Activated CD8-positive, alpha-beta memory T cell treated with anti-CD3 and anti-CD28 coated beads, Interleukin-2, amount 10 ng/mL, durations not matched to agents 7 days and 5 days (primary cell): ENCODE data around the gene BARHL2. TPM values are rescaled to one million over a fixed set of nuclear protein-coding genes. Genes with fewer than 3 reads are reported as not detected.

Source experiments
- ATAC-seq: fragments of 150-1000 bp; cut with Tn5 transposase; one replicate; pipeline ENCODE4 v1.10.0; 2021; ENCODE audit warnings: moderate library complexity
- CTCF ChIA-PET: fragments of 350-600 bp; sonication (Branson Sonifier 250); formaldehyde crosslinking; loops from one replicate; lab custom pipeline; 2021; ENCODE audit warnings: antibody characterized with exemption; lab: Charles Lee
- DNase-seq: peaks from one replicate; pipeline ENCODE4 v3.0.0-alpha.2; 2020
- H3K27ac Mint-ChIP-seq: one replicate; pipeline ENCODE4 v1.8.0; 2021; ENCODE audit warnings: mild to moderate bottlenecking, mixed read lengths
- H3K27me3 Mint-ChIP-seq: one replicate; pipeline ENCODE4 v1.8.0; 2021; ENCODE audit warnings: mixed read lengths
- H3K36me3 Mint-ChIP-seq: one replicate; pipeline ENCODE4 v1.8.0; 2021; ENCODE audit warnings: mild to moderate bottlenecking, mixed read lengths
- H3K4me1 Mint-ChIP-seq: one replicate; pipeline ENCODE4 v1.8.0; 2021; ENCODE audit warnings: mixed read lengths
- H3K4me3 Mint-ChIP-seq: one replicate; pipeline ENCODE4 v1.8.0; 2021; ENCODE audit warnings: mild to moderate bottlenecking, moderate library complexity, mixed read lengths
- H3K9me3 Mint-ChIP-seq: one replicate; pipeline ENCODE4 v1.8.0; 2022; ENCODE audit warnings: low read depth, mixed read lengths
- total RNA-seq, 2 experiments: library from RNA; stranded (reverse); gene quantifications; one replicate each; pipeline ENCODE4 v1.2.3, GENCODE V29; 2021

The BARHL2 gene
- total RNA-seq, 2 experiments from 2014 or later = not detected

GRCh38 chr1:90712915-90713730, 4.0 kb downstream of the BARHL2 start:
- no peak overlapping the region for H3K27ac Mint-ChIP-seq
- H3K27me3 Mint-ChIP-seq = peaks cover 91% of the 10 kb centered on the region
- peaks cover 3% of the 10 kb centered on the region for H3K4me1 Mint-ChIP-seq
- peaks cover 7% of the 10 kb centered on the region for H3K36me3 Mint-ChIP-seq
- H3K4me3 Mint-ChIP-seq = no peak overlapping the region
- ATAC-seq = no peak
- no peaks in the 10 kb centered on the region for H3K9me3 Mint-ChIP-seq
- no peak for DNase-seq
- CTCF ChIA-PET = no interaction called here

- Mint-ChIP-seq H3K4me3 (no peak overlapping the region), H3K9me3 (no peaks in the 10 kb centered on the region), H3K36me3 (peaks cover 6% of the 10 kb centered on the region), H3K27ac (no peak overlapping the region), H3K4me1 (peaks cover 1% of the 10 kb centered on the region), H3K27me3 (peaks cover 96% of the 10 kb centered on the region)
- CTCF ChIA-PET = no interaction called here
- DNase-seq (no peak), ATAC-seq (no peak)
Measured at GRCh38 chr1:90712153-90712856, 4.8 kb downstream of the BARHL2 start.

GRCh38 chr1:90711696-90712095, 5.4 kb downstream of the BARHL2 start:
- H3K9me3 Mint-ChIP-seq = no peaks in the 10 kb centered on the region
- peaks cover 96% of the 10 kb centered on the region for H3K27me3 Mint-ChIP-seq
- H3K4me1 Mint-ChIP-seq = peaks cover 3% of the 10 kb centered on the region
- H3K4me3 Mint-ChIP-seq = no peak overlapping the region
- H3K36me3 Mint-ChIP-seq = peaks cover 2% of the 10 kb centered on the region
- DNase-seq (no peak), ATAC-seq (no peak)
- CTCF ChIA-PET = no interaction called here
- H3K27ac Mint-ChIP-seq = no peak overlapping the region

DNA sequence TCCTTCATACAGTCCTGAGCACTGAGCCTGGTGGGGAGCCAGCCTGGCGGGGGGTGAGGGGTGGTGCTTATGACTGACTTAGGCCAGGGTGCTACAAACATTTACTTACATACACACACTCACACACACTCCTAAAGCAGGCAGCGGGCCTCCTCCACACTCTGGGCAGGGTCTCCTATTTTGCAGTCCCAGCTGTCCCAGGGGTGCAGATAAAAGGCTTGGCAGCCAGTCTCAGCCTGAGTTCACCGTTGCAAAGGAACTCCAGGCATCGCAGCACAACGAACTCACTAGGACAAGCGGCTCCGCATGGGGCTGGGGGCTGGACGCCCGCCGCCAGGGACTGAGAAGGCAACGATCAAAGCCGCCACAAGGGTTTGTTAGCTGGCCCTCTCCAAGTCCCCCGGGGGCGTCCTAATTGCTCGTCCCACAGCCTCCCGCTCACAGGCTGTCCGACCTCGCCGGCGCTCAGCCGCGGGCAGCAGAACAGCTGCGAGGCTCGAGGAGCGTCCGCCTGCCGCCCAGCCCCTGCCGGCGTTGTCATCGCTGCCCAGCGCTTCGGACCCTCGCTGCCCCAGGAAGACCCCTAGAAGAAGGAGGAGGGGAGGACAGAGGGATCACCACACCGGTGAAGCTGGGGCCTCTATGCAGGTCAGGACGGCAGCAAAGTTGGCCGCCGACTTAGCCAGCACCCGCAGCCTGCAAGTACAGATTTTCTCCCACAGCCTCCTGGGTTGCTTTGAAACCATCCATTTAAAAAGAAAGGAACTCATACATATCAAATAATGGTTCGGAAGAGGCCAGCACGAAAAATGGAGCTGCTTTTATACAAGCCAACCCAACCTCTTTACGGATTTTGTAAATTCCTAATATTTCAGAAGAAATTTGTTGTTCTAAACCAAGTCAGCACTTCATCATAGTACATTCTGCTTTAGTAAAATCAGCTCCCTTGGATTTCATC, 6.2 kb downstream of the BARHL2 start:
- peaks cover 3% of the 10 kb centered on the region for H3K4me1 Mint-ChIP-seq

GRCh38 chr1:90709535-90709934, 7.6 kb downstream of the BARHL2 start:
- DNase-seq (no peak), ATAC-seq (no peak)
- H3K9me3 Mint-ChIP-seq = no peaks in the 10 kb centered on the region
- peaks cover 3% of the 10 kb centered on the region for H3K4me1 Mint-ChIP-seq
- peaks cover 96% of the 10 kb centered on the region for H3K27me3 Mint-ChIP-seq
- no peak overlapping the region for H3K27ac Mint-ChIP-seq
- no peak overlapping the region for H3K4me3 Mint-ChIP-seq
- CTCF ChIA-PET = interaction anchor here (1.5 kb wide), 1 partner anchor 12 kb away, joined by 5 read pairs; no protein-coding TSS in a partner anchor
- H3K36me3 Mint-ChIP-seq = no peaks in the 10 kb centered on the region

More for the DNA sequence above, 6.2 kb downstream of the BARHL2 start:
- H3K36me3 Mint-ChIP-seq = no peaks in the 10 kb centered on the region
- no peak overlapping the region for H3K27ac Mint-ChIP-seq
- peaks cover 94% of the 10 kb centered on the region for H3K27me3 Mint-ChIP-seq
- ATAC-seq (no peak), DNase-seq (no peak)
- CTCF ChIA-PET = interaction anchor here (1.5 kb wide), 1 partner anchor 10 kb away, joined by 5 read pairs; no protein-coding TSS in a partner anchor
- H3K4me3 Mint-ChIP-seq = no peak overlapping the region
- no peaks in the 10 kb centered on the region for H3K9me3 Mint-ChIP-seq

DNA sequence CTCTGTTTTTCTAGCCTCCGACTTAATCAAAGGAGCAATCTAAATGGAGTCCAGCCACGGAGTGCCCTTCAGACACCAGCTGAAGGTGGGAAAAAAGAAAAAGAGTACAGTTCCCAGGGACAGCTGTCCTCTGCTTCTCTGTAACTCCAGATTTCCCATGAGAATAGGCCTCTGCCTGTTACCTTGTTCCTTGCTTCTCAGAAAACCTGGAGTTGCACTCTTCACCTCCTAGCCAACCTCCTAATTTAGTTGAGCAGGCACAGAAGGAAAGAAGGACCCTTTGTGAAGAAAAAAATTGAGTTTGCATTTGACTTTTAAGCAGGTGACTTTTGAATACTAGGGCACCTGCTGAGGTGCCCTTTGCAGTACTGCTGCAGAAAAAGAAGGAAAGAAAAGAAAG, 8.3 kb downstream of the BARHL2 start:
- peaks cover 3% of the 10 kb centered on the region for H3K4me1 Mint-ChIP-seq
- CTCF ChIA-PET = no interaction called here
- no peak for ATAC-seq
- H3K27ac Mint-ChIP-seq = no peak overlapping the region
- peaks cover 95% of the 10 kb centered on the region for H3K27me3 Mint-ChIP-seq
- H3K9me3 Mint-ChIP-seq = no peaks in the 10 kb centered on the region
- no peak overlapping the region for H3K4me3 Mint-ChIP-seq
- no peaks in the 10 kb centered on the region for H3K36me3 Mint-ChIP-seq
- no peak for DNase-seq

DNA sequence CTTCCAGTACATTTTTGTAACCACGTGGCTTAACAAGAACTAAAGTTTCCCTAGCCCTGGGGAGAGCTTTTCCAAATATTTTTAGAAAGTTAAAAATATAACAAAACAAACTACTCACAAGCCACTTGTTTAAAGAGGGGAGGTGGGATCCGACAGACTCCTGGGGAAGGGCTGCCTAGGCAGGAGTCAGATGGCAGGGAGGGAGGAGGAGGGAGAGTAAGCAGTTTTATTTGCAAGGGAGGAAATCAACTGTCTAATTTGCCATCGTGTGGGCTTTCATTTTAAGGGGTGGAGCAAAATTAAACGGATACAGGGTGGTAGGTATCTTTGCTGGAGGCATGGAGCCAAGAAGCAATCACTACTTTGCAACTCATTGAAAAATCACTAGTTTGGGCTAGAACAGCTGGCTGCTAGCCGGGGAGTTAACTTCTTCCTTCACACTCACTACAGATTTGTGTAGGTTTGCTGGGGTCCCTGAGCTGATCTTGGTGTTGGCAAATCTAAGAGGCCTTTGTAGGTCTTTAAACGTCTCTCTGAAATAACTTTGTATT, 8.8 kb downstream of the BARHL2 start:
- ATAC-seq (no peak), DNase-seq (no peak)
- Mint-ChIP-seq H3K4me1 (peaks cover 3% of the 10 kb centered on the region), H3K27ac (no peak overlapping the region), H3K4me3 (no peak overlapping the region), H3K9me3 (no peaks in the 10 kb centered on the region), H3K27me3 (peaks cover 92% of the 10 kb centered on the region), H3K36me3 (no peaks in the 10 kb centered on the region)
- CTCF ChIA-PET = no interaction called here

- DNase-seq (no peak), ATAC-seq (no peak)
- H3K4me3 Mint-ChIP-seq = no peak overlapping the region
- no peaks in the 10 kb centered on the region for H3K36me3 Mint-ChIP-seq
- no peaks in the 10 kb centered on the region for H3K9me3 Mint-ChIP-seq
- peaks cover 87% of the 10 kb centered on the region for H3K27me3 Mint-ChIP-seq
- no peak overlapping the region for H3K27ac Mint-ChIP-seq
- peaks cover 3% of the 10 kb centered on the region for H3K4me1 Mint-ChIP-seq
- CTCF ChIA-PET = interaction anchor here (0.8 to 1.1 kb wide), 3 partner anchors 11 to 24 kb away, joined by 3 to 4 read pairs (median 3); no protein-coding TSS in a partner anchor
Measured at GRCh38 chr1:90707363-90707710, 9.8 kb downstream of the BARHL2 start.

- DNase-seq = no peak
- Mint-ChIP-seq H3K27me3 (peaks cover 84% of the 10 kb centered on the region), H3K9me3 (no peaks in the 10 kb centered on the region), H3K4me3 (no peak overlapping the region), H3K4me1 (peaks cover 3% of the 10 kb centered on the region), H3K36me3 (no peaks in the 10 kb centered on the region), H3K27ac (no peak overlapping the region)
- no peak for ATAC-seq
- CTCF ChIA-PET = interaction anchor here (0.8 to 1.1 kb wide), 3 partner anchors 12 to 24 kb away, joined by 3 to 4 read pairs (median 3); no protein-coding TSS in a partner anchor
Measured at GRCh38 chr1:90706437-90707362, 10.4 kb downstream of the BARHL2 start.

DNA sequence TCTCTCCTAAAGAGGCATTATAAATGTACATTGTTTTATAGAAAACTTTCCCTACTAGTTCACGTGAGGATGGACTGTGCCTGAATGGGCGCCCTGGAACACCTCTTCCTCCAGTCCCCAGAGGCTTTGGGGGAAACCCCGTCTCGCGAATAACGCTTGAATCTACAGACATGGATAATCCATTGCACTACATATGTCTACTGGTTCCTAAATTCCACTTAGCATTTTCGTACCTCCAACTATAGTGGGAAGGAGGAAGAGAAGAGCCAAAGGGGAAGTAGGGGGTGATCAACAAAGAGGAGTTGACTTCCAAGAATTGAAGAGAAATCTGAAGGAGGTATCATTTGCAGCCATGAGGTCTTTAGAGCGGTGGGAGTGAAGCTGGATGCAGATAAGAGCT, 11.1 kb downstream of the BARHL2 start:
- Mint-ChIP-seq H3K27me3 (peaks cover 79% of the 10 kb centered on the region), H3K4me3 (no peak overlapping the region), H3K4me1 (peaks cover 3% of the 10 kb centered on the region), H3K36me3 (no peaks in the 10 kb centered on the region), H3K9me3 (no peaks in the 10 kb centered on the region), H3K27ac (no peak overlapping the region)
- ATAC-seq (no peak), DNase-seq (no peak)
- CTCF ChIA-PET = interaction anchor here (0.8 to 1.1 kb wide), 2 partner anchors 15 to 20 kb away, joined by 3 to 4 read pairs; no protein-coding TSS in a partner anchor

DNA sequence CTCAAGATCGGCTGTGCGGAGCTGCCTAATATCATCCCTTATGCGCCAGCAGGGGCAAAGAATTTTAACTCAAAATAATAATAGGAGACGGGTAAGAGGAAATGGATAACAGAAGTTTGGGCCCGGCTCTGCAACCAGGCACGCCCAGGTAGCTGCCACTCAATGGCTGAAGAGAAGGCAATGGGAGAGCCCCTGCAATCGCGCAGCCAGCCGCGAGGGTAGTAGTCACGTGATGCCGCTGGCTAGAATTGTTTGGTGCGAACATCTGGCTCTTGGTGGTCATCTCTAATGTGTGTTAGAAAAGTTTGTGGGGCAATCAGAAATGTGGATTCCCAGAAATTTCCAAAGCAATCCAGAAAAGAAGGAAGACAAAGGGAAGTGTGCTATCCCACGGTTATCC, 12.3 kb downstream of the BARHL2 start:
- CTCF ChIA-PET = interaction anchor here (2.0 kb wide), 1 partner anchor 17 kb away, joined by 4 read pairs; no protein-coding TSS in a partner anchor
- no peaks in the 10 kb centered on the region for H3K9me3 Mint-ChIP-seq
- H3K4me1 Mint-ChIP-seq = peaks cover 3% of the 10 kb centered on the region
- H3K4me3 Mint-ChIP-seq = no peak overlapping the region
- H3K36me3 Mint-ChIP-seq = no peaks in the 10 kb centered on the region
- DNase-seq = no peak
- no peak for ATAC-seq
- peaks cover 68% of the 10 kb centered on the region for H3K27me3 Mint-ChIP-seq
- H3K27ac Mint-ChIP-seq = no peak overlapping the region

- no peaks in the 10 kb centered on the region for H3K36me3 Mint-ChIP-seq
- ATAC-seq = no peak
- H3K9me3 Mint-ChIP-seq = no peaks in the 10 kb centered on the region
- no peaks in the 10 kb centered on the region for H3K4me1 Mint-ChIP-seq
- H3K27me3 Mint-ChIP-seq = peaks cover 26% of the 10 kb centered on the region
- CTCF ChIA-PET = interaction anchor here (0.9 kb wide), 1 partner anchor 122 kb away, joined by 3 read pairs; no protein-coding TSS in a partner anchor
- no peak for DNase-seq
- no peak overlapping the region for H3K4me3 Mint-ChIP-seq
- H3K27ac Mint-ChIP-seq = no peak overlapping the region
Measured at GRCh38 chr1:90694846-90695245, 22.3 kb downstream of the BARHL2 start.
